HepG2 (cell line): ENCODE data around the gene ACSL1. TPM values are rescaled to one million over a fixed set of nuclear protein-coding genes. Genes with fewer than 3 reads are reported as not detected.
A peak's percentile ranks its signal among the peaks of the same experiment; 100 is the strongest.

Source experiments
- DDIT3 ChIP-seq: sonication (generic); formaldehyde crosslinking; IDR thresholded peaks from 2 replicates; pipeline ENCODE4 v1.4.0; 2020; ENCODE audit warnings: mild to moderate bottlenecking, missing genetic modification reagents
- KDM5B ChIP-seq: sonication (generic); formaldehyde crosslinking; IDR thresholded peaks from 2 replicates; pipeline ENCODE4 v1.4.0; 2020; ENCODE audit warnings: missing genetic modification reagents, mild to moderate bottlenecking, borderline replicate concordance
- MAFK ChIP-seq, 2 experiments: IDR thresholded peaks in 1 of 2; conservative IDR thresholded peaks in 1 of 2; 2 replicates each; pipeline ENCODE4 v1.6.1; 2011; ENCODE audit warnings: improper control_type of control experiment in 2 of 2, low read length in 2 of 2
- MLX ChIP-seq: IDR thresholded peaks from 2 replicates; pipeline ENCODE4 v1.6.1; 2016
- NFE2L1 ChIP-seq: sonication (generic); formaldehyde crosslinking; IDR thresholded peaks from 2 replicates; pipeline ENCODE4 v1.4.0; 2020; ENCODE audit warnings: missing genetic modification reagents, mild to moderate bottlenecking, borderline replicate concordance
- PBX3 ChIP-seq: sonication (generic); formaldehyde crosslinking; IDR thresholded peaks from 2 replicates; pipeline ENCODE4 v1.8.1; 2023; ENCODE audit warnings: missing genetic modification reagents, inconsistent platforms, borderline replicate concordance
- POLR2AphosphoS2 ChIP-seq: IDR thresholded peaks from 2 replicates; pipeline ENCODE4 v1.6.1; 2011; ENCODE audit warnings: low read depth, low read length, improper control_type of control experiment
- ZBTB44 ChIP-seq: sonication (generic); formaldehyde crosslinking; IDR thresholded peaks from 2 replicates; pipeline ENCODE4 v1.4.0; 2020; ENCODE audit warnings: missing genetic modification reagents
- ZNF17 ChIP-seq: sonication (generic); formaldehyde crosslinking; IDR thresholded peaks from 2 replicates; pipeline ENCODE4 v1.5.0; 2020; ENCODE audit warnings: mild to moderate bottlenecking, missing genetic modification reagents
- ZNF256 ChIP-seq: sonication (generic); formaldehyde crosslinking; conservative IDR thresholded peaks from 2 replicates; pipeline ENCODE4 v1.4.0; 2020; ENCODE audit warnings: missing genetic modification reagents
- ZNF318 ChIP-seq: sonication (generic); formaldehyde crosslinking; IDR thresholded peaks from 2 replicates; pipeline ENCODE4 v1.4.0; 2020; ENCODE audit warnings: mild to moderate bottlenecking, missing genetic modification reagents
- ZNF513 ChIP-seq: sonication (generic); formaldehyde crosslinking; conservative IDR thresholded peaks from 2 replicates; pipeline ENCODE4 v1.5.0; 2020; ENCODE audit warnings: missing genetic modification reagents
- ZNF816 ChIP-seq: sonication (generic); formaldehyde crosslinking; IDR thresholded peaks from 2 replicates; pipeline ENCODE4 v1.8.0; 2022; ENCODE audit warnings: missing genetic modification reagents, mild to moderate bottlenecking, borderline replicate concordance
- ZNF878 ChIP-seq: sonication (generic); formaldehyde crosslinking; IDR thresholded peaks from 2 replicates; pipeline ENCODE4 v1.8.1; 2023; ENCODE audit warnings: mild to moderate bottlenecking, missing genetic modification reagents, moderate library complexity
- polyA plus RNA-seq, 8 experiments: library from polyadenylated mRNA; depleted of rRNA in 3 of 8; stranded (reverse) in 7 of 8; unstranded in 1 of 8; fragments of >200 nt; fragmentation: Illumina TruSeq in 4 of 8; extraction: Trizol in 4 of 8; gene quantifications; 2 replicates each; pipeline versions ENCODE4 v1.2.1 to v1.2.3, GENCODE V29; 2011 to 2016; ENCODE audit warnings: low read depth in 4 of 8, missing spikeins in 1 of 8, mixed read lengths in 1 of 8; ENCODE audit not compliant: insufficient read depth in 1 of 8
- total RNA-seq, 5 experiments: library from RNA; depleted of rRNA; stranded (reverse); fragments of >200 nt; fragmentation: Illumina TruSeq; extraction: Trizol; gene quantifications; 2 replicates each; pipeline ENCODE4 v1.2.3, GENCODE V29; 2016; ENCODE audit warnings: low read depth in 1 of 5

The ACSL1 gene
- total and polyA plus RNA-seq, 2 of the 13 experiments (the other 11 are each of a cell fraction or from before 2014, with no cell fraction given) = 10.0 to 29.8 TPM

GRCh38 chr4:184838249-184839074 lies 12.7 kb upstream of the ACSL1 start (continued):
- no peak for TF ChIP-seq POLR2AphosphoS2
- no peak for TF ChIP-seq ZNF318
- TF ChIP-seq ZNF17 (CRISPR knock-in tag) = no peak
- TF ChIP-seq ZBTB44 (CRISPR knock-in tag) = no peak
- no peak for TF ChIP-seq PBX3 (CRISPR knock-in tag)
- peak; percentile 76; the same call in 1 of the 2 replicates for TF ChIP-seq ZNF878 (CRISPR knock-in tag)
- TF ChIP-seq MLX (CRISPR knock-in tag) = 0 out of 2 replicates have a peak, but pooled peaks have one; percentile 15
- TF ChIP-seq KDM5B (CRISPR knock-in tag) = no peak
- TF ChIP-seq ZNF513 (CRISPR knock-in tag) = no peak
- no peak for TF ChIP-seq NFE2L1 (CRISPR knock-in tag)
- no peak for TF ChIP-seq ZNF256 (CRISPR knock-in tag)
- no peak for TF ChIP-seq DDIT3 (CRISPR knock-in tag)
- no peak for TF ChIP-seq ZNF816 (CRISPR knock-in tag)
- no peak for TF ChIP-seq MAFK (conservative IDR thresholded peaks at IDR 0.05 in 1 of 2, IDR thresholded peaks at IDR 0.05 in 1 of 2; ENCODE audit: low read length in 2 of 2)
